ENCODE data around the gene EPX.

Gene EPX

GRCh38 chr17:58156839-58157803 lies 35.4 kb upstream of the EPX start:
- no peak overlapping the region for H3K27ac ChIP-seq
- TF ChIP-seq ZFX (IDR thresholded peaks at IDR 0.05) (no peak), CTCF (conservative IDR thresholded peaks at IDR 0.05) (no peak)

GRCh38 chr17:58158181-58158580 lies 34.3 kb upstream of the EPX start:
- H3K27ac ChIP-seq: no peak overlapping the region
- TF ChIP-seq CTCF (conservative IDR thresholded peaks at IDR 0.05): no peak
- no peak for TF ChIP-seq ZFX (IDR thresholded peaks at IDR 0.05)

- H3K27ac ChIP-seq: no peak overlapping the region
- TF ChIP-seq CTCF (conservative IDR thresholded peaks at IDR 0.05): no peak
- no peak for TF ChIP-seq ZFX (IDR thresholded peaks at IDR 0.05)
Observed at GRCh38 chr17:58161566-58161965, 31.0 kb upstream of the EPX start.

GRCh38 chr17:58165981-58166380 lies 26.5 kb upstream of the EPX start:
- TF ChIP-seq ZFX (IDR thresholded peaks at IDR 0.05) (no peak), CTCF (conservative IDR thresholded peaks at IDR 0.05) (no peak)
- no peak overlapping the region for H3K27ac ChIP-seq

DNA sequence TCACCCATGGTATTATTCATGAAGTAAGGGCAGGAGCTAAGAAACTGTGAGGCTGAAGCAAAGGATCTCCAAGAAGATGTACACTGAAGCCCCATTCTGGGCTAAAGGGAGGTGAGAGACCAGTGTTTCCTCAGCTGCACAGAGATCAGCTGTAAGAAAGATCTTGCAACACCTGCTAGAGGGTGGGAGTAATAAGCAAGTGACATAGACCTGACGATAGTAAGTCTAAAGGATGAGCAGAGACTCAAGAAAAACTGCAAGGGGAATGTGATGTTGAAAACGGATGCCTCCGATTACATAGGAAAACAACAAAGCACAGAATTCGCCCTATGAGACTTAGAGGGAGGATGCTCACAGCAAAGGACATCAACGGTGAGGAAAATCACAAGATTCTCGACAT lies 25.8 kb upstream of the EPX start, which contains the start of gene OR4D2:
OR4D2 (plus strand) TSS at position 301 of the 400 bp plus-strand sequence. CDS start 2,674 bp downstream, outside the sequence.
- H3K27ac ChIP-seq: no peak within 1 kb of the TSS
- TF ChIP-seq ZFX (IDR thresholded peaks at IDR 0.05) (no peak), CTCF (conservative IDR thresholded peaks at IDR 0.05) (no peak)

DNA sequence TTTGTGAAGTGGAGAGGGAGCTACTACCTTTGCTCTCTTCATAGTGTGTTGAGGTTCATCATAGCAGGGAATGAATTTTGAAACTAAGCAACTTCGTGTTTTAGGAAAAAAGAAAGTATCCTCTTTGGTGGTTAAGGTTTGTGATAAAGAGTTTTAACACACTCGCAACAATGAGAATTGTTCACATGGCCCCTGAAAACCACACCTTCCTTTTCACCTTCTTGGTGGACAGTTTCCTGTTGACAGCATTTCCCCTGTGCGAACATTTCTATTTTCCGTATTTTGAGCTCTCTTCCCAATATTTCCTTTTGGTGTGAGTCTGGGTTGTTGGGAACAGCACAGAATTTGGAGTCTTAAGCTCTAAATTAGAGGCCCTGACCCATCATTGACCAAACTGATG lies 21.9 kb upstream of the EPX start:
- no peak for TF ChIP-seq ZFX (IDR thresholded peaks at IDR 0.05)
- no peak overlapping the region for H3K27ac ChIP-seq

- no peak overlapping the region for H3K27ac ChIP-seq
- no peak for TF ChIP-seq ZFX (IDR thresholded peaks at IDR 0.05)
- peak; percentile 74 for TF ChIP-seq CTCF (conservative IDR thresholded peaks at IDR 0.05)
Observed at GRCh38 chr17:58172369-58173071, 20.0 kb upstream of the EPX start.

Measured in C4-2B (cell line).